HG02678 (cell line): ENCODE results near the gene STIP1.
A peak's percentile ranks its signal among the peaks of the same experiment; 100 is the strongest.
"Not testable (repeated sequence)": the region's sequence is repeated elsewhere in the genome, so short reads cannot be mapped to it uniquely, and the experiment has no call there.

Experiments
- ATAC-seq: cut with Tn5 transposase; IDR thresholded peaks from one replicate; pipeline ENCODE4 v1.9.1; 2021; ENCODE audit warnings: mild to moderate bottlenecking, moderate library complexity; ENCODE audit not compliant: unreplicated experiment

The STIP1 gene

DNA sequence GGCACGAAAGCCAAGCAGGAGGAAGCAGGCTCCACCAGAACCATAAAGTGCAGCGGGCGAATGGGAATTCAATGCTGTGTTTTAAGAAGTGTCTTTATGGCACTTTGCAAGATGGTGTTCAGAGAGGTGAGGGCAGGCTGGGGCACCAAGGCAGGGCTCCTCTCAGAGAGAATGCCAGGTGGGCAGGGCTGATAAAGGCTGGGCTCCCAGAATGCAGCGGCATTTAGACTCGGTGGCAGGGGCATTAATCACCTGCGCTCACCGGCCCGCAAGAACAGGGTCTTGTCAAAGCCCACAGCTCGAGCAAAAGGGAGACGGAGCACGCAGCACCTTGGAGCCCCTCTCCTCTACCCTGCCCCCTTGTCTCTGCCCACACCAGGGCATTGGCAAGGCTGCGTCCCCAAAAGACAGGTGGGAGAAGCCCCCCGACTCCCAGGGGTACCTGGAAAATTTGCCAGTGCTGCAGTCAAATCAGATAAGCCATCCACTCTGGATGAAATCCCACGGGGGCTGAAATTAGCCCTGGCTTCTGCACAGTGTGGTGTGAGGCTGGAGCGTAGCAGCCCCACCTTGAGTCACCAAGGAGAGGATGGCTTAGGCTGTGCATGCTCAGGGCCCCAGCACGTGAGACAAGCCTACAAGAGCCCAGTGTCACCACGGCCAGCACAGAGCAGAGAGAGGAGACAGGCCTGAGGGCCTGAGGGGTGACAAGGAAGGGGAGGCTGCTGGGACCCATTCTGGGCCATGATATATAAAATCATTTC lies 28.2 kb upstream of the STIP1 start:
- no peak for ATAC-seq

DNA sequence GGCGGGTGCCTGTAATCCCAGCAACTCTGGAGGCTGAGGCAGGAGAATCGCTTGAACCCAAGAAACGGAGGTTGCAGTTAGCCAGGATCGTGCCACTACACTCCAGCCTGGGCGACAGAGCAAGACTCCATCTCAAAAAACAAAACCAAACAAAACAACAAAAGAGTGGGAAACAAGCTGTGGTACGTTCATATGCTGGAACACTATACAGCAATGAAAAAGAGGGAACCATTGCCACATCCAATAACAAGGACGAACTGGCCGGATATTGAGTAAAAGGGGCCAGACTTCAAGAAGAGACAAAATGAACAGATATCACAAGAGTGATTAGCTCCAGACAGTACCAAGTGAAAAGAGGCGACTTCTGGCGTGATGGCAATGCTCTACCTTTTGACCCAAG lies 24.9 kb upstream of the STIP1 start:
- no peak for ATAC-seq

GRCh38 chr11:64162769-64163168 lies 23.2 kb upstream of the STIP1 start:
- not testable (repeated sequence) for ATAC-seq

- ATAC-seq, result no peak
Measured at GRCh38 chr11:64163951-64164350, 22.0 kb upstream of the STIP1 start.

- no peak for ATAC-seq
Measured at GRCh38 chr11:64164392-64165312, 21.3 kb upstream of the STIP1 start.

DNA sequence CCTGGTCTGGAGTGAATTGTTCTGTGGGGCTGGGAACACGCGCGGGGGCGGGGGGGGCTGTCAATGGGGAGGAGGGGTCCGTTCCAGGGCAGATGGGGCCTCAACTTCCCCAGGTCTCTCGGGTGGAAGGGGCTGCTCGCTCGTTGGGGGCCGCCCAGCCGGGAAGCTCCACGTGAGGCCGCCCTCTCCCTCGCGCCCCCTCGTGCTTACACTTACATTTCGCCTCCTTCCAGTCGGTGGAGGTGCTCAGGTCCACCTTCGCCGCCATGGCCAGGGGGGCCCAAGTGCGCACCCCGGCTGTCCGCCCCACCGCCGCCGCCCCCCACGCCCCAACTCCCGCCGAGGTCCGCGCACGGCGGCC lies 20.5 kb upstream of the STIP1 start:
- ATAC-seq, result no peak

DNA sequence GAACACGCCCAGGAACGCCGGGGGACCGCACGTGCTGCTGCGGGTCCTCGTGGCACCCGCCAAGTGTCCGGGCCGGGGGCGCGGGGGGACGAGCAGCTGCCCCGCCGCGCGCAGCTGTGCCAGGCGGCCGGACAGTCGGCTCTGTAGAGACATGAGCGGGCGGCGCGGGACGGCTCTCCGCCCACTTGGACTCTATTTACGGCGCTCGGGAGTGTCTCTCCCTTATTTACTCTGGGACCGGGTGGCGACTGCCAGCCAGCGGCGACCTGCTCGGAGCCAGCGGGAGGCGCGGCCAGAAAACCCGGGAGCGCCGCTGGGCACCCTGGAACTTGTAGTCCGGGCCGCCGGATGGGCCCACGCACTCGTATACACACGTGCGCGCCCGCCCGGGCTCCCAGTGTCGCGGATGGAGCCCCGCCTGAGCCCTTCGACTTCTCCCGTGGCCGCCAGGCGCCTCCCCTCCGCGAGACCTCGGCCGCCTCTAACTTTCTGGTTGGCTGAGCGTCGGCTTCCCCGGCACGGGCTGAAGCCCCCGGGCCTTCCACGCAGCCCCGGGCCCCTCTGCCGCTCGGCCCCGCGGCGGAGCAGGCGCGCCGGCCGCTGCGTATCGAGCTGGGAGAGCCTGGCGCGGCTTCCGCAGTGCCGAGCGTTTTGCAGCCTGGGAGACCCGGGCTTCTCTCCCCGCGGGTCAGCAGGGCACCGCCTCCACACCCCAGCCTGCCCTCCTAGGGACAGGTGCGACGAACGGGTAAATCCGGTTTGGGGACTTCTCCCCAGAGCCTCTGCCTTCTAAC lies 19.9 kb upstream of the STIP1 start, which contains the start of gene MACROD1:
TSS of gene MACROD1 (minus strand) at position 272 of the 794 bp plus-strand sequence. CDS start at position 153, 119 bp downstream.
- ATAC-seq, result peak; percentile 83

- ATAC-seq, result no peak
Measured at GRCh38 chr11:64170419-64170818, 15.6 kb upstream of the STIP1 start.

DNA sequence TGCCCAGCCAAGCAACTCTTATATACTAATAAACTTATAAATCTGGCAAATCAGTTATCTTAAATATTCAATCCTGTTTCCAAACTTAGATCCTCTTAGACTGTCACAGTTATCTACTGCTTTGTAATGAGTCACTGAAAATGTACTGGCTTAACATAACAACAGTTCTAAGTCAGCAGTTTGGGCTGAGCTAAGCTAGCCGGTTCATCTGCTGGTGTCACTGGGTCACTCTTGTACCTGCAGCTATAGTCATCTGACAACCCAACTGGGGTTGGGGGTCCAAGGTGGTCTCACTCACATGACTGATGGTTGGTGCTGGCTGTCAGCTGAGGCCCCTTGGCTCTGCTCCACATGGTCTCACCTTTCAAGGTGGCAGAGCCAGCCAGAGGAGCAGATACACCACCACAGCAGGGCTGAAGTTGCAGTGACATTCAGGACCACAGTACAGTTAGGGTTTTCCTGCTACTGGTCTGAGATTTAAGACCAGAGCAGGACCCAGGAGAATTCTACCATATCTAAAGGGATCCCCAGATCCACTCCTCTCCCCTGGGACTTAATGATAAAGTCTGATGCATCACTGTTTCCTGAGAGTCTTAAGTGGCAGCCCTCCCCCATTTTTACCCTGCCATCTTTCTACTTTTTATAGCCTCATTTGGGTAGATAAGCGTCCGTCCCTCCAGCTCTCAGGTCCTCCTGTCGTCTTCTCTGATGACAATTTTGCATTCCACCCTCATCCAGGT lies 12.2 kb upstream of the STIP1 start:
- ATAC-seq, result no peak

DNA sequence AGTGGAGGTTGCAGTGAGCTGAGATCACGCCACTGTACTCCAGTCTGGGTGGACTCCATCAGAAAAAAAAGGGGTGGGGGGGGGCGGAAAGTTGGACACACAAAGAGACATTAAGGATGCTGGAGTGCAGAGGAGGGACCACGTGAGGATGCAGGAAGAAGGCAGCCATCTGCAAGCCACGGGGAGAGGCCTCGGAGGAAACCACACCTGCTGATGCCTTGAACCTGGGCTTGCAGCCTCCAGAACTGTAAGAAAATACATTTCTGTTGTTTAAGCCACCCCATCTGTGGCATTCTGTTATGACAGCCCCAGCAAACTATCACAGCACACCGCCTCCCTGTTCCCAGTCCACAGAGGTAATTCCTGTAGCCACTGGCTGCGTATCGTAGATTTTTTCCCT lies 9.2 kb upstream of the STIP1 start:
- ATAC-seq, result no peak

GRCh38 chr11:64178203-64178602 lies 7.8 kb upstream of the STIP1 start:
- ATAC-seq, result no peak

- no peak for ATAC-seq
Measured at GRCh38 chr11:64178951-64179639, 6.9 kb upstream of the STIP1 start.

DNA sequence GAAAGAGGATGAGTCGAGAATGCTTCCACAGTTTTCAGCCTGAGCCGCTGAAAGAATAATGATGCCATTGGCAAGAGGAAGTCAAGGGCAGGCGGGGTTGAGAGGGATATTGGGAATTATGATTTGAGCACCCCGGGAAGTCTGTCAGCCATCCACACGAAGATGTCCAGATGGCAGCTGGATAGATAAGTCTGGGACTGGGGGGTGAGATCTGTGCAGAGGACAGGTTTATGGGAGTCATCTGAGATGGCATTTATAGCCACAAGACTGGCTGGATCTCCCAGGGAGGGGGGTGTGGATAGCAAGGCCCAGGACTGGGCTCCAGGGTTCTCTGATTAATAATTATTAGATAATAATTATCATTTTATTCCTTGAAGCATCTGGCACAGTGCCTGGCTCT lies 5.1 kb upstream of the STIP1 start:
- no peak for ATAC-seq

GRCh38 chr11:64181506-64182411 lies 4.2 kb upstream of the STIP1 start:
- no peak for ATAC-seq

GRCh38 chr11:64183890-64184289 lies 2.1 kb upstream of the STIP1 start:
- ATAC-seq, result no peak

GRCh38 chr11:64185175-64185692 lies 737 bp upstream of the STIP1 start:
- ATAC-seq, result peak; percentile 10

- no peak for ATAC-seq
Measured at GRCh38 chr11:64186492-64187165, 658 bp downstream of the STIP1 start.

GRCh38 chr11:64192434-64192833 lies 6.5 kb downstream of the STIP1 start:
- no peak for ATAC-seq
